Lung microvascular endothelial cell (primary cell): ENCODE data around the gene OR51I1. TPM values are rescaled to one million over a fixed set of nuclear protein-coding genes. Genes with fewer than 3 reads are reported as not detected.

Source experiments
- DNase-seq, 2 donors: peaks; one replicate each; pipeline versions ENCODE4 v3.0.0 to v3.0.0-alpha.2; 2010; ENCODE audit warnings: low read depth in 2 of 2
- total RNA-seq: library from RNA; depleted of rRNA; stranded (reverse); fragments of >200 nt; gene quantifications from 2 replicates; pipeline ENCODE4 v1.2.1, GENCODE V29; 2014

The OR51I1 gene, protein sequence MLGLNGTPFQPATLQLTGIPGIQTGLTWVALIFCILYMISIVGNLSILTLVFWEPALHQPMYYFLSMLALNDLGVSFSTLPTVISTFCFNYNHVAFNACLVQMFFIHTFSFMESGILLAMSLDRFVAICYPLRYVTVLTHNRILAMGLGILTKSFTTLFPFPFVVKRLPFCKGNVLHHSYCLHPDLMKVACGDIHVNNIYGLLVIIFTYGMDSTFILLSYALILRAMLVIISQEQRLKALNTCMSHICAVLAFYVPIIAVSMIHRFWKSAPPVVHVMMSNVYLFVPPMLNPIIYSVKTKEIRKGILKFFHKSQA
- not detected in 2 replicates for total RNA-seq

DNA sequence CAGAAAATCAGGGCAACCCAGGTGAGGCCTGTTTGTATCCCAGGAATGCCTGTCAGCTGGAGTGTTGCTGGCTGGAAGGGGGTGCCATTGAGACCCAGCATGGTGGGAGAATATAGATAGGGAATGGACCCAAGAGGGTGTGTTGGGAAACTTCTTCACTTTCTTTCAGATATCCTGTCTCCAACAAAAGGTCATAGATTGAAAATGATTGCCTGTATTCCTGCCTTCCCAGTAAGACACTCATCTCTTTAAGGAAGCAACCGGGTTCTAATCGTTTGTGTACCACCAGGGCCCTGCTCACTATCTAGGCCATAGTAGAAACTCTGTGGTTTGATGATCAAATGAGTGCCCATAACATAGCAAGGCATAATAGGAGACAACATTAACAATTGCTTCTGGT, at the start of gene OR51I1:
Gene OR51I1, minus strand, starts transcription at position 101 of the 400 bp plus-strand sequence. Its CDS starts 0 bp downstream, at position 101.
- no peak for DNase-seq

DNA sequence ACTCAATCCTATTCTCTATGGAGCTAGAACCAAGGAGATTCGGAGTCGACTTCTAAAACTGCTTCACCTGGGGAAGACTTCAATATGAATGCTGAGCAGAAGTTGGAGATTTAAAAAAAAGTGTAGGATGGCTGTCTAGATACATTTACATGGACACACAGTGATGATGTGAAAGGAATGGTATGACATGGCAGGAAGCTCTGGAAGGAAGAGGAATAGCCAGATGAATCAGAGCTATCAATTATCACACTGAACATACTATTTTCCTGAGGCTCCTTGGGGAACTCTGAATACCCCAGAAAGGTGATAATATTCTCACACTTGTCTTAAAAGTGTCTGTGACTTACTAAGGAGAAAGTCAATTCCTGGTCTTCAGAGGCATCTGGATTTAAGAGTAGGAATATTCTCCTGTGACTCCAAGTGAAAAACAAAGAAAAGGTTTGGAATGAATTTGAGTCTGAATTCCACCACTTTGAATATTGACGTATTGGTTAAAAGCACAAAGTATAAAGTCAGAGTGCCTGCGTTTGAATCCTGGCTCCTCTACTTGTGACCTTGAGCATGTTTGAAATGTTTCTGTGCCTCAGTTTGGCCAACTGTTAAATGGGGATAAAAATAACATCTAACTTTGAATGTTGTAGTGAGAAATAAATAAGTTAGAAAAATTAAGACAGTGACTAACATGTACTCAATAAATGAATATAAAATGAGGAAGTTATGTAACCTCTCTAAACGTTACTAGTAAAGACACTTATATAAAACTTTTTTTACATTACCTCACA, 48.5 kb upstream of the OR51I1 start:
- DNase-seq = peak in 1 of 2 donors; percentile 50

DNA sequence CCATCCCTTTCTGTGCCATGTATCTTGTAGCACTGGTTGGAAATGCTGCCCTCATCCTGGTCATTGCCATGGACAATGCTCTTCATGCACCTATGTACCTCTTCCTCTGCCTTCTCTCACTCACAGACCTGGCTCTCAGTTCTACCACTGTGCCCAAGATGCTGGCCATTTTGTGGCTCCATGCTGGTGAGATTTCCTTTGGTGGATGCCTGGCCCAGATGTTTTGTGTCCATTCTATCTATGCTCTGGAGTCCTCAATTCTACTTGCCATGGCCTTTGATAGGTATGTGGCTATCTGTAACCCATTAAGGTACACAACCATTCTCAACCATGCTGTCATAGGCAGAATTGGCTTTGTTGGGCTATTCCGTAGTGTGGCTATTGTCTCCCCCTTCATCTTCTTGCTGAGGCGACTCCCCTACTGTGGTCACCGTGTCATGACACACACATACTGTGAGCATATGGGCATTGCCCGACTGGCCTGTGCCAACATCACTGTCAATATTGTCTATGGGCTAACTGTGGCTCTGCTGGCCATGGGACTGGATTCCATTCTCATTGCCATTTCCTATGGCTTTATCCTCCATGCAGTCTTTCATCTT, 47.6 kb upstream of the OR51I1 start:
- DNase-seq = no peak

DNA sequence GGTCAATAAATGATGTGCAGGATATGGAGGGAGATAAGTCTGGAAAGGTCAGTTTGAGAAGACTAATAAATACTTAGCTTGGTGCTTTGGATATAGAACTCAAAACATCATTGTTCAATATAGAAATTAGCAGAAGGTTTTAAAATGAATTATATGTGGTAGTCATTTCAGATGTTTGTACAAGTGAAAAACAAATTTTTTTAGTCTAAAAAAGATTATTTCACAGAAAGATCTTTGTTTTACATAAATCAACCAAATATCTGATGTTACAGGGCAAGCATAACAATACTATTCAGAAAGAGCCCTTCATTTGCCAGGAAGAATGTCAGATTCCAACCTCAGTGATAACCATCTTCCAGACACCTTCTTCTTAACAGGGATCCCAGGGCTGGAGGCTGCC, 47.1 kb upstream of the OR51I1 start, which contains the start of gene OR52D1:
Gene OR52D1, plus strand, starts transcription at position 301 of the 400 bp plus-strand sequence. Its CDS starts 22 bp downstream, at position 323.
- no peak for DNase-seq

DNA sequence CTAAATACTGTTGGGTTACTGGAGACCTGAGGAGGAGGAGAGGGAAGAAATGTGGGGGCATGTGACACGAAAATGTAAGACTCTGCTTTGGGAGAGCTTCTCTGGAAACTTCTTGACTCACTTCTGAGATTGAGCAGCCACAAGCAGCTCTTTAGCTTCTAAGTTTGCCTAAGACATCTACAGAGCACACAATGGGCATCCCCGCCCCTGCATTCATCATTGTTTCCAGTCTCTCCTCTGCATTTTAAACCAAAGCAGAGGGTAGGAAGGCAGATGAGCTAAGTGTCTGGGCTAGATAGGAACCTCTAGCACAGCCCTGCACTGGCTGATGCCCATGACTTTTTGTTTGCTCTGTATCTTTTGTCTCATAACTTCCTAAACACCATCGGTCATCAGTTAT, 45.1 kb upstream of the OR51I1 start:
- no peak for DNase-seq

DNA sequence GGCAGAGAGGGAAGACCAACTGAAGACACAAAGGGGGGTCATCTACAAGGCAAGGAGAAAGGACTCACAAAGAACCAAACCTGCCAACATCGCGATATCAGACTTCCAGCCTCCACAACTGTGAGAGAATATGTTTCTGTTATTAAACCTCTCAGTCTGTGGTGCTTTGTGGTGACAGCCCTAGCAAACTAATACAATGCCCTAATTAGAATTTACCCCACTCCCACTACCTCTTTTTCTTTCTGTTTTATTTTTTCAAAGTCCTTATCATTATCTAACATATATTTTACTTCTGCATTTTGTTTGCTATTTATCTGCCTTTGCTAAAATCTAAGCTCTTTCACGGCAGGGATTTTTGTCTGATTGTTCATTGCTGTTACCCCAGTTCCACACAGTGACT, 44.7 kb upstream of the OR51I1 start:
- DNase-seq = no peak

DNA sequence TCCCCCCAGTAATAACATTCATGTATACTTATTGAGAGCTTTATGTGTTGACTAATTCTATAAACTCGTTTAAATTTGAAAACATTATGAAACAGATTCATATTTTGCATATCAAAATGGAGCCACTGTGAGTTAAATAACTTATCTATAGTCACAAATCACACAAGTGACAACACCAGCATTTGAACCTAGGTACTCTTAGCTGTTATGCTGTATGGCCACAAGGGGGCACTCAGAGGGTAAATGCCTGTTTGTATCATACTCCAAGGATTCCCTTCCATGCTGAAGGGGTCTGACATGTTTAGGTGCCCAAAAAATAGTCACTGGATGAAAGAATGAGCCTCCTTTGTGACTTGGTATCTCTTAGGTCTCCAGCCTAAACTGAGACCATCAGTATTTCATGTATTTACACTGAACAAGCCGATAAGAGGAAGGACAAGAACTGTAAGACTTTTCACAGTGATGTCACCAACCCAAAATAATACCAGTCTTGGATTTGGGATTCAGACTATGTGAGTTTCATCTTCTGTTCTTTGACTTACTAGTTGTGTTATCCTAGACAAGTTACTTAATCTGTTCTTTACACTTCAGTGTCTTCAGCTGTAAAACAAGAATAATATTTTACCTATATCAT, 35.0 kb upstream of the OR51I1 start:
- DNase-seq = peak; percentile 68 to 71

DNA sequence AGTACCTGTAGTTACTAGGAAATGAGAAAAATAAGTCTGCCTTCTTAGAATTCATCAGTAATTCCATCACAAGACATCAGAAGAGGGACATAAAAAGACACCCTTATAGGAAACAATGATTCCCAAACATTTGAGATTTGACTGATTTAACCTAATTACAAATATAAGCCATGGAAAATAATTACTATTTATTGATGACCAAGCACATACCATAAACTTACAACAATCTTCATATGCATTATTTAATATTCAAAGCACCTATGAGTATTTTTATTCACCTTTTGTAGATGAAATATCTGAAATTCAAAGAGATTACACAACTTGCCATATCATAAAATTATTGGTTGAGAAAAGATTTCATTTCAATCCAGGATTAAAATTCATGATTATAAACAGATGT, 32.6 kb upstream of the OR51I1 start:
- DNase-seq = no peak

DNA sequence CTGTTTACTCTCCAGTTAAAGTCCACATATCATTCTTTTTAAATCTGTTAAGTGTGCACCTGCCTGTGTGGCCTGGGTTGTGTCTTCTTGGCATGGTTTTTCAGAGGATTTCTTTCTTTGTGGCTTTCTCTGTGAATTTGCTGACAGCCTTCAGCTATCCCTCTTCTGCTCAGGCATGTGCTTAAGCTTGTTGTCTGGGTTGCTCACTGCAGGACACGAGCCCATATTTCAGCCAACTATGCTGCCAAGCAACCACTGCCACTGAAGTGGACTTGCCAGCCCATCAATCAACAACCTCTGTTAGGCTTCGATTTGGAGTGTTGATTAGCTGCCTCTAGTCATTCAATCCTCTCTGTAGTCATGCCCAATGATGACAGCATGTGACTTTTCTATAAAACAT, 26.2 kb upstream of the OR51I1 start:
- DNase-seq = no peak

DNA sequence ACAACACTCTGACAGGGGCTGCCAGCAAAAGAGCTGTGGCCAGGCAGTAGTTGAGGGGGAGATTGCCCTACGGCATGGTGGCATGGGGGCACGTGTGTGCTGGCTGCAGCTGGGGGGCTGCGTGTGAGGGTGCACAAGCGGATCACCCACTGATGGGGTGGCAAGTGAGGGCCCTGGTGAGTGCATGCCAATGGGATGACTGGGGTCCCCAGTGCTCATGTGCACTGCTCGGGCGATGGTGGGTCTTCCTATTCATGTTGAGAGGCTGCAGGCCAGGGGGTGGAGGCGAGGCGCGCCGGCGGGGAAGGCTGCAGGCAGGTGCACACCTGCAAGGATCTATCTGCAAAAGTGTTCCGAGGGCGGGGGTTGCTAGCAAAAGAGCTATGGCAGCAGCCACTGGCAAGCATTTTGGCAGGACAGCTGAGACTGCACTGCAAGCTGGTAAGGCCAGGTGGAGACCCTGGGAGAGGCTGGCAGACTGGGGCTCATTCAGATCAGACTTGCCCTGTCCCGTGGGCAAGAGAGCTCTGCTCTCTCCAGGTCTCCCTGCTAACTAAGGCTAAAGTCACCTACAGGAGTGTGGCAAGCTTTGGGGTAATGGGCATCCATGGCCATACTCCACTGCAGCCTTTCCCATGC, 19.8 kb upstream of the OR51I1 start:
- DNase-seq = no peak

DNA sequence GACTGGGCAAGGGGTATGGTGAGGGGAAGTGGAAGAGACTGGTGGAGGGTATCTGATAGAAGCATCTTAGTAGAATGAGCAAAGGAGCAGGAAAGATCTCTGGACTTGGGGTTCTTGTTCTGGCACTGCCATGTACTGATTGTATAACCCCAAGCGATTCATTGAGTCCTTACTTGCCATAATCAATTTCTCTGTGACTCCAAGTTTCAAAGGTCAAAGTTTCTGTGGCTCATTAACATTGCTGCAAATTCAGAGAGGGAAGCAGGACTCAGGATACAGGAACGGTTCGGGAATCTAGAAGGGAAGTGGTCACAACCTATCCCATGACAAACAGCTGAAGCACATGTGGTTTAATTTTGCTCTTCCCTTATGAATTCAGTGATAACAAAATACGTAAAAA, 8.1 kb upstream of the OR51I1 start:
- DNase-seq = no peak

DNA sequence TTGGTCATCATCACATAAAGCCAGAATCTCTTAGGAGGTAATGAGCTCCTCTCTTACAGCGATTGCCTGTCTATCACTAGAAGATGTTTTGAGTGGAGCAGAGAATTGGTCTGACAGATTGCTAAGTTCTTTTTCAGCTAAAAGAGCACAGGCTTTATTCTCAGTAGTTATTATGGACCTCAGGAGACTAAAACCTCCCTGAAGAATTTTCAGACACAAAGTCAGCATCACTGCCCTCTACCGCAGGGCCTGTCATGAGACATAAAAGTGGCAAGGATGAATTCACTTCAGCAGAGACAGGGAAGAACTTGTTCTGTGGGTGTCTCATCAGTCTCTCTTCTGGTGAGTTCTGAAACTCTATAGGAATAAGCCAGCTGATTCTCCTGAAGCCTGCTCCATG, 7.7 kb upstream of the OR51I1 start, which contains the start of gene OR51I2:
Gene OR51I2, plus strand, starts transcription at position 301 of the 400 bp plus-strand sequence. CDS start 4,166 bp downstream, outside the sequence.
- DNase-seq = no peak

DNA sequence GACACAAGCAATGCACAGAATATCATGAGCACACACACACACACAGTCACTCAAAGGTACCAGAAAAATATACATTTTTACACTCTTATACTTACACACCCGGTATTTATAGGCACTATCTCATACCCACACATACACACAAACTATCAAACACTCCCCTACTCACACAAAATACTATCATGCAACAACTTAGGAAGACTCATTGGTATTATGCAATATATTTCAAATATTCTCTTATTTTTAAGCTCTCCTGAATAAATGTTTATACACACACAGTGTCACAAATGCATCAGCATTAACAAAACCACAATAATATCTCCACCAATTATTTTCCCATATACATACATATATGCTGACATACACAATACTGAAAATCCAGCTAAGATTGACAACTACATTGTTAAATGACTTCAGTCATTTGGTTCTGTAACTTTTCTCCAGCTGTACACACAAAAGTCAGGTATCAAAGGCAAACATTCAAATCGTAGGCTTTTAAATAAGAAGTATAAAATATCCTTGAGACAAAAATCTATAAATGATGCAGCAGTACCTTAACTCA, 2.6 kb upstream of the OR51I1 start:
- no peak for DNase-seq

DNA sequence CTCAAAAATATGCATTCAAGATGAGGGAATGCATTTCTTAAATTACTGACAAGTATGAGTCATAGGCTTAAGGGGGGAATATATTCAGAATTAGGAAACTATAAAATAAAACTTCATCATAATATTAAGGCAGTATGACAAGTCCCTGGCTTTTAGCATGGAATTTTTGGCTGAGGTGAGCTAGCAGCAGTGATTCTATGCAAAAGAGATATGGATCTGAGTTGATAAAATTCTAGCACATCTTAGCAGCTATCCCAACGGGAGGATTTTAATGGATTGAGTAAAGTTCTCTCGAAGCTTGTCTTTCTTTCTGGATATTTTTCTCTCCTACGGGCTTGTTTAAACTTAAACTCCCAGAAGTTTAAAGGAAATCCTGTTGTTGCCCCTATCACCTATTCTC, 18.2 kb downstream of the OR51I1 start:
- DNase-seq = no peak

DNA sequence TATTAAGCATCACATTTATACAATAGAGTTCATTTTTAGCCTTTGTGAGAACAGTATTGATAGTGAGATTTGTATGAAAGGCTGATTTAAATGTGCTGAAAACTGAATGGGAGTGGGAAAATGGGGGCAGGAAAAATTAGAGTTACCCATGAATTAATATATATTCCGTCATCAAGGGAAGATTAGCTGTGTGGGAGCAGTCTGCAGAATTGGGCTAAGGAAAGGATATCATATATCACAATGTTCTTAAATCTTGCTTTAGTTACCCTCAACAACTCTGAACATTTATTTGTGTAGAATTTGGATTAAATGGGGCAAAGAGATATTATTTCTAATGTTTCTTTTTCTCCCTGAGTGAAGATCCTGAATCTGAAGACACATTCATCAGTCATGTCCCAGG, 19.5 kb downstream of the OR51I1 start, which contains the start of gene OR51Q1:
Gene OR51Q1, plus strand, starts transcription at position 301 of the 400 bp plus-strand sequence. Its CDS starts 90 bp downstream, at position 391.
- DNase-seq = no peak

DNA sequence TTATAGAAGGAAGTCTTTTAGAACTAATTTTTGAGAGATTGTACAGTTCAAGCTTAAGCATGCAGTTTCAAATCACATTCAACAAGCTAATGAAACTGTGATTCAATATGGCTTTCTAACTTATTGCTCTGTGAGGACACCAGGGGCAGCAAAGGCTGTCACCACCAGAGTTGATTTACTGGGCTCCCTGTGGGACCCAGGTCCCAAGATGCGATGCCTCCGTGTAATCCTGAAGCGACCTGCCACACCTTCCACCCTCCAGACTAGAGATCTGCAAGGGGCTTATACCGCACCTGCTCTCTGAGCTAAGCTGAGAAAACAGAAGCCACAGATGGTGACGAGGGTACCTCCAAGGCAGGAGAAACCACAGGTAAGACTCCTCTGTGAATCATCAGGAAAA, 20.3 kb downstream of the OR51I1 start:
- no peak for DNase-seq

DNA sequence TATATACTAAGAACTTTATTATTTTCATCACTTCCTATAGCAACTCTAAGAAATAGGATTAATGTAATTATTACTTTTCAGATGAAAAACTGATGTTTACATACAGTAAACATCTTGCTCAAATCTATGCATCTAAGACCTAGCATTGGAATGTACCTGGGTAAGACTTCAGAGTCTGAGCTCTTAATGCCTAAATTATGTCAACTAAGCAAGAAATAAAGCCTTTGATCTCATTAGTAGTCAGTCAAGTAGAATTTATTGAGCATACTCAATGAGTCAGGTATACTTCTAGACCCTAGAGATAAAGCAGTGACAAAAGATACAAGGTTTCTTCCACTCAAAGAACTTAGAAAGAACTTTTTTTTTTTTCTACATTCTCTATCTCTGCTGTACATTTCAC, 36.1 kb downstream of the OR51I1 start:
- no peak for DNase-seq

DNA sequence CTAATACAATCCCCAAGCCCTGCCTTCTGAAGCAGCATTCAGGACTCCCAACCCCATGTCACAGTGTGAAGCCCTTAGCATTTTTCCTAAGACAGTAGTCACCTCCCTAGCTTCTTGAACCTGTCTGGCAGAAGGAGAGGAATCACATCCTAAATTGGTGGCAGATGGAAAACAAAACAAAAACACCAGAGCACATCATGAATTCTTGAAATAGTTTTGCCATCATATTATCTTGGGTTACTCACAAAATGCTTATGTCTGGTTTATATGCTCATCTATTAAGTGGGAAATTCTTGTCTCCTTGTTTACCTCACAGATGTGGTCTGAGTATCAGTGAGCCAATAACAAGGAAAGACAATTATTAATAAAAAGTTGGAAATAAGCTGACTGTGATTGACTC, 42.4 kb downstream of the OR51I1 start:
- no peak for DNase-seq

DNA sequence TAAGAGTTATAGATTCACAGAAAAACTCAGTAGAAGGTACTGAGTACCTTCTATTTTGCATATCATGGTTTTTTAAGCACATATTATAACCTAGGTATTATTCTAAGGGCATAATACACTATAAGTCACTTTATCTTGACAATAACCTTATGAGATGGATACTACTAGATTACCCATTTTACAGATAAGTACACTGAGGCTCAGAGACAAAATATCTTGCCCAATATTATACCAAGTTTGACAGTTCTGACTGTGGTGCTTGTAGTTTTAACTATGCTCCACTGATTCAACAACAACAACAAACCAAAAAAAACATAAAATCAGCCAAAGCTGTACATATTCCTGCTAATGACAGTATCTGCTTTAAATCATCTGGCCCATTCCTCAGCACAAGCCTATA, 47.2 kb downstream of the OR51I1 start:
- DNase-seq = no peak
